Keratinocyte (primary cell): ENCODE results near the gene CDC25A. TPM values are rescaled to one million over a fixed set of nuclear protein-coding genes. Genes with fewer than 3 reads are reported as not detected.

Experiments
- DNase-seq: peaks from one replicate; pipeline ENCODE4 v3.0.0-alpha.2; 2011; ENCODE audit warnings: low read depth, missing footprints, low spot score
- FAIRE-seq: peaks from 2 replicates; lab custom pipeline; 2011; peaks lifted over from hg19 to GRCh38; lab: Jason Lieb, UNC
- H2AFZ ChIP-seq: 2 replicates; pipeline ENCODE4 v1.6.0; 2012; ENCODE audit warnings: low read length, control low read depth, inconsistent platforms; ENCODE audit not compliant: control insufficient read depth
- H3K27ac ChIP-seq: 2 replicates; pipeline ENCODE4 v1.5.1; 2011; ENCODE audit warnings: low read length; ENCODE audit not compliant: control insufficient read depth, insufficient read depth
- H3K27me3 ChIP-seq: 3 replicates; pipeline ENCODE4 v1.6.0; 2011; ENCODE audit warnings: low read length; ENCODE audit not compliant: control insufficient read depth, insufficient read depth; ENCODE audit errors: extremely low read depth
- H3K36me3 ChIP-seq, 2 experiments: 2 replicates in 1 of 2; 3 replicates in 1 of 2; pipeline ENCODE4 v1.5.1; 2011; ENCODE audit warnings: low read length in 2 of 2, mild to moderate bottlenecking in 1 of 2; ENCODE audit not compliant: control insufficient read depth in 2 of 2, insufficient read depth in 2 of 2; ENCODE audit errors: extremely low read depth in 1 of 2
- H3K4me1 ChIP-seq: 3 replicates; pipeline ENCODE4 v1.5.1; 2011; ENCODE audit warnings: low read length; ENCODE audit not compliant: control insufficient read depth, insufficient read depth; ENCODE audit errors: extremely low read depth
- H3K4me2 ChIP-seq: 3 replicates; pipeline ENCODE4 v1.6.0; 2011; ENCODE audit warnings: low read depth, low read length; ENCODE audit not compliant: control insufficient read depth, insufficient read depth; ENCODE audit errors: extremely low read depth
- H3K4me3 ChIP-seq, 3 experiments: fragments of 200-600 bp in 1 of 3; sonication (generic) in 1 of 3; 2 replicates in 2 of 3; 3 replicates in 1 of 3; pipeline ENCODE4 v1.5.1; 2011 to 2016; ENCODE audit warnings: low read length in 3 of 3, mild to moderate bottlenecking in 3 of 3, control low read depth in 2 of 3, inconsistent platforms in 1 of 3, low read depth in 1 of 3, mixed read lengths in 1 of 3, mixed run types in 1 of 3, moderate library complexity in 1 of 3; ENCODE audit not compliant: control insufficient read depth in 2 of 3, insufficient read depth in 2 of 3; ENCODE audit errors: extremely low read depth in 1 of 3
- H3K79me2 ChIP-seq: 2 replicates; pipeline ENCODE4 v1.6.0; 2012; ENCODE audit warnings: low read length; ENCODE audit not compliant: control insufficient read depth, insufficient read depth
- H3K9ac ChIP-seq: 3 replicates; pipeline ENCODE4 v1.6.0; 2011; ENCODE audit warnings: low read length; ENCODE audit not compliant: control insufficient read depth, insufficient read depth; ENCODE audit errors: extremely low read depth
- H3K9me1 ChIP-seq: 3 replicates; pipeline ENCODE4 v1.6.0; 2011; ENCODE audit warnings: low read length; ENCODE audit not compliant: control insufficient read depth, insufficient read depth; ENCODE audit errors: extremely low read depth
- H3K9me3 ChIP-seq: 2 replicates; pipeline ENCODE4 v1.5.1; 2012; ENCODE audit warnings: low read depth, low read length; ENCODE audit not compliant: control insufficient read depth
- H4K20me1 ChIP-seq: 3 replicates; pipeline ENCODE4 v1.6.0; 2011; ENCODE audit warnings: low read length; ENCODE audit not compliant: control insufficient read depth, insufficient read depth; ENCODE audit errors: extremely low read depth
- EZH2 ChIP-seq: IDR thresholded peaks from one replicate; pipeline ENCODE4 v1.6.1; 2012; ENCODE audit warnings: inconsistent platforms, mild to moderate bottlenecking, low read length, moderate library complexity
- dilution Hi-C: fragments of 300-500 bp; cut with MboI; formaldehyde crosslinking; loops from one replicate; pipeline ENCODE4 v1.7.0; 2020; ENCODE audit warnings: low sequenced_read_pairs; ENCODE audit not compliant: extremely low pct_ligation_motif_present
- polyA plus RNA-seq, 5 experiments: library from polyadenylated mRNA; depleted of rRNA in 3 of 5; stranded (reverse) in 3 of 5; stranded (forward) in 1 of 5; unstranded in 1 of 5; fragments of >200 nt; gene quantifications; 1 replicate in 1 of 5; 2 replicates in 3 of 5; 3 replicates in 1 of 5; pipeline versions ENCODE4 v1.2.1 to v1.2.3, GENCODE V29; 2011 to 2012; ENCODE audit warnings: missing spikeins in 2 of 5, low read depth in 1 of 5, low replicate concordance in 1 of 5
- TF ChIP-seq, protein P1 (sequence below), 3 experiments: IDR thresholded peaks in 1 of 3; conservative IDR thresholded peaks in 1 of 3; optimal IDR thresholded peaks in 1 of 3; 2 replicates in 2 of 3; 3 replicates in 1 of 3; pipeline versions ENCODE3 to v1.5.1; 2011; ENCODE audit warnings: low read length in 3 of 3, mild to moderate bottlenecking in 3 of 3, moderate library complexity in 2 of 3, control low read depth in 1 of 3, inconsistent platforms in 1 of 3; ENCODE audit not compliant: insufficient read depth in 2 of 3; ENCODE audit errors: extremely low read depth in 1 of 3

CDC25A gene
- polyA plus RNA-seq, 1 donor (not counting 4 experiments of a cell fraction or from before 2014, with no cell fraction given), result 5.5 TPM

GRCh38 chr3:48143992-48144391 lies 44.2 kb downstream of the CDC25A start:
- H3K4me1 ChIP-seq, result peaks cover 12% of the 10 kb centered on the region
- no peak overlapping the region for H3K27ac ChIP-seq
- no peak overlapping the region for H3K4me2 ChIP-seq
- H3K27me3 ChIP-seq, result no peaks in the 10 kb centered on the region
- H3K36me3 ChIP-seq, result no peaks in the 10 kb centered on the region
- H3K4me3 ChIP-seq, result no peak overlapping the region
- no peaks in the 10 kb centered on the region for H3K9me3 ChIP-seq
- dilution Hi-C loops, result no loop called here
- DNase-seq, result no peak
- TF ChIP-seq EZH2, result no peak
- TF ChIP-seq, protein P1, sequence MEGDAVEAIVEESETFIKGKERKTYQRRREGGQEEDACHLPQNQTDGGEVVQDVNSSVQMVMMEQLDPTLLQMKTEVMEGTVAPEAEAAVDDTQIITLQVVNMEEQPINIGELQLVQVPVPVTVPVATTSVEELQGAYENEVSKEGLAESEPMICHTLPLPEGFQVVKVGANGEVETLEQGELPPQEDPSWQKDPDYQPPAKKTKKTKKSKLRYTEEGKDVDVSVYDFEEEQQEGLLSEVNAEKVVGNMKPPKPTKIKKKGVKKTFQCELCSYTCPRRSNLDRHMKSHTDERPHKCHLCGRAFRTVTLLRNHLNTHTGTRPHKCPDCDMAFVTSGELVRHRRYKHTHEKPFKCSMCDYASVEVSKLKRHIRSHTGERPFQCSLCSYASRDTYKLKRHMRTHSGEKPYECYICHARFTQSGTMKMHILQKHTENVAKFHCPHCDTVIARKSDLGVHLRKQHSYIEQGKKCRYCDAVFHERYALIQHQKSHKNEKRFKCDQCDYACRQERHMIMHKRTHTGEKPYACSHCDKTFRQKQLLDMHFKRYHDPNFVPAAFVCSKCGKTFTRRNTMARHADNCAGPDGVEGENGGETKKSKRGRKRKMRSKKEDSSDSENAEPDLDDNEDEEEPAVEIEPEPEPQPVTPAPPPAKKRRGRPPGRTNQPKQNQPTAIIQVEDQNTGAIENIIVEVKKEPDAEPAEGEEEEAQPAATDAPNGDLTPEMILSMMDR (optimal IDR thresholded peaks at IDR 0.05 in 1 of 3, IDR thresholded peaks at IDR 0.05 in 1 of 3, conservative IDR thresholded peaks at IDR 0.05 in 1 of 3; ENCODE audit: extremely low read depth in 1 of 3, insufficient read depth in 2 of 3, low read length in 3 of 3), result no peak
- no peak overlapping the region for H3K9ac ChIP-seq
- no peaks in the 10 kb centered on the region for H3K9me1 ChIP-seq
- no peak for FAIRE-seq
- no peaks in the 10 kb centered on the region for H3K79me2 ChIP-seq
- H2AFZ ChIP-seq, result no peak overlapping the region
- H4K20me1 ChIP-seq, result no peaks in the 10 kb centered on the region

DNA sequence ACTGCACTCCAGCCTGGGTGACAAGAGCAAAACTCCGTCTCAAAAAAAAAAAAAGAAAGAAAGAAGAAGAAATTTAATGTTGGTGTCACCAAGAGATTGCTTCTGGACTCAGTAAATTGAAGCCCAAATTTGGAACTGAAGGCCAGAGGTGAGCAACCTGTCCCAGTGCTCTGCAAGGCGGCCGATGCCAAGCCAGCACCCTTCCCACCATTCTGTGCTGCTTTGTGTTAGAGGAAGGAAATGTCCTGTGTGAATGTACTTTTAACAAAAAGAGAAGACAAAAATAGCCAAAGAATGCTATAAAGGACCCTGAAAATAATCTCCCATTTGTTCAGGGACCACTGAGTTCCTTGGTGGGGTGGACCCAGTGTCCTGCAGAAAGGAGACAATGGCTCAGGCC lies 44.6 kb downstream of the CDC25A start:
- TF ChIP-seq, protein P1 (optimal IDR thresholded peaks at IDR 0.05 in 1 of 3, IDR thresholded peaks at IDR 0.05 in 1 of 3, conservative IDR thresholded peaks at IDR 0.05 in 1 of 3; ENCODE audit: extremely low read depth in 1 of 3, insufficient read depth in 2 of 3, low read length in 3 of 3), result no peak
- H4K20me1 ChIP-seq, result no peaks in the 10 kb centered on the region
- H3K9ac ChIP-seq, result no peak overlapping the region
- H3K36me3 ChIP-seq, result no peaks in the 10 kb centered on the region
- no peaks in the 10 kb centered on the region for H3K27me3 ChIP-seq
- no peak for DNase-seq
- no peak overlapping the region for H2AFZ ChIP-seq
- FAIRE-seq, result no peak
- H3K4me3 ChIP-seq, result no peak overlapping the region
- H3K4me2 ChIP-seq, result no peak overlapping the region
- H3K9me1 ChIP-seq, result no peaks in the 10 kb centered on the region
- H3K4me1 ChIP-seq, result peaks cover 12% of the 10 kb centered on the region
- dilution Hi-C loops, result no loop called here
- H3K9me3 ChIP-seq, result no peaks in the 10 kb centered on the region
- no peak overlapping the region for H3K27ac ChIP-seq
- no peaks in the 10 kb centered on the region for H3K79me2 ChIP-seq
